ENCODE measurements around the gene TXNRD1.
"Not testable (repeated sequence)": the region's sequence is repeated elsewhere in the genome, so short reads cannot be mapped to it uniquely, and the experiment has no call there.

Gene TXNRD1

DNA sequence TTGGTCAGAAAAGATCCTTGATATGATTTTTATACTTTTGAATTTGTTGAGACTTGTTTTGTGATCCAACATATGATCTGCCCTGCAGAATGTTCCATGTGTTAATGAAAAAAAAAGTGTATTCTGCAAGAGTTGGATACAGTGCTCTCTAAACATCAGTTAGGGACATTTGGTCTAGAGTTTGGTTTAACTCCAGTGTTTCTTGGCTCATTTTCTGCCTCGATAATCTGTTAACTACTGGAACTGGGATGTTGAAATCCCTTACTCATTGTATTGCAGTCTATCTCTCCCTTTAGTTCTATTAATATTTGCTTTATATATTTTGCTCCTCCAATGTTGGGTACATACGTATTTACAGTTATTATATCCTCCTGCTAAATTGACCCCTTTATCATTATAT lies 18.3 kb upstream of the TXNRD1 start:
- peak; percentile 28 for DNase-seq

DNA sequence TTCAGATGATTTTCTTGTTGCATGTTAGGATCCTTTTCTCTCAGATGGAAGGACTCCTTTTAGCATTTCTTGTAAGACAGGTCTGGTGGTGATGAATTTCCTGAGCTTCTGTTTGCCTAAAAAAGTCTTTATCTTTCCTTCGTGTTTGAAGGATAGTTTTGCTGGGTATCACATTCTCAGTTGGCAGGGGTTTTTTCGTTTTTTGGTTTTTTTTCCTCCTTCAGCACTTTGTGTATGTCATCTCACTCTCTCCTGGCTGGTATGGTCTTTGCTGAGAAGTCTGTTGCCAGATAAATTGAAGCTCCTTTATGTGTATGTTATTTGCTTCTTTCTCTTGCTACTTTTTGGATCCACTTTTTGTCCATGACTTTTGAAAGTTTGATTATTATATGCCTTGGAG lies 15.6 kb upstream of the TXNRD1 start:
- DNase-seq = no peak

DNA sequence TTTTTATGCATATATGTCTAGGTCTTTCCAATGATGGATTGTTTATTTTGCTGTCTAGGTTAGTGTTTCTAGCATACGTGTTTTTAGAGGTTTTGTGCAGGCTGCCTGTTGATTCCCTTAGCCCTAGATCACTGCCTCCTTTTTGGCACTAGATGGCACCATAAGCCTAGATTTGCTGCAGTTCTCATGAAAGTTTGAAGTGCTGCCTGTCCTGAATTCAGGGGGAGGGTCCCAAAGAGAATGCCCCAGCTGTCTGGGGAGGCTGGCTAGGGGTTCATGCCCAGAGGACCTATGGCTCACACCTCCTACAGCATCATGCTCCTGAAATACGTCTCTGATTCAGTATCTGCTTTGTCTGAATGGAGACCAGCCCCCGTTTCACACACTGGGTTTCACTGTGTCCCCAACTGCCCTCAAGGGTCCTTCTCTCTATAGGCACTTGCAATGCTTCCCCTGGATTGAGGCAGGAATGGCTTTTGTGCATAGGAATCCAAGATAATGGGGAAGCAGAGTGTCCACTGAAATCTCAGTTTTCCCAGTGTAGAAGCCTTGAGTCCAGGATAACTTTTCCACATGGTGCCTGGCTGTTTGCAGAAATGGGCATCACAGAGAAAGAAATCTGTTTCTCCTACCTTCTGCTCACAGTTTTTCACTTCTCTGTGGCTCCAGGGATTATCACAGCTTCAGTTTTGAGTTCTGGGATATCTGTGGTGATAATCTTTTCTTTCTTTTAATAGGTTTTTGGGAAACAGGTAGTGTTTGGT lies 14.2 kb upstream of the TXNRD1 start:
- peak; percentile 65 for DNase-seq

DNA sequence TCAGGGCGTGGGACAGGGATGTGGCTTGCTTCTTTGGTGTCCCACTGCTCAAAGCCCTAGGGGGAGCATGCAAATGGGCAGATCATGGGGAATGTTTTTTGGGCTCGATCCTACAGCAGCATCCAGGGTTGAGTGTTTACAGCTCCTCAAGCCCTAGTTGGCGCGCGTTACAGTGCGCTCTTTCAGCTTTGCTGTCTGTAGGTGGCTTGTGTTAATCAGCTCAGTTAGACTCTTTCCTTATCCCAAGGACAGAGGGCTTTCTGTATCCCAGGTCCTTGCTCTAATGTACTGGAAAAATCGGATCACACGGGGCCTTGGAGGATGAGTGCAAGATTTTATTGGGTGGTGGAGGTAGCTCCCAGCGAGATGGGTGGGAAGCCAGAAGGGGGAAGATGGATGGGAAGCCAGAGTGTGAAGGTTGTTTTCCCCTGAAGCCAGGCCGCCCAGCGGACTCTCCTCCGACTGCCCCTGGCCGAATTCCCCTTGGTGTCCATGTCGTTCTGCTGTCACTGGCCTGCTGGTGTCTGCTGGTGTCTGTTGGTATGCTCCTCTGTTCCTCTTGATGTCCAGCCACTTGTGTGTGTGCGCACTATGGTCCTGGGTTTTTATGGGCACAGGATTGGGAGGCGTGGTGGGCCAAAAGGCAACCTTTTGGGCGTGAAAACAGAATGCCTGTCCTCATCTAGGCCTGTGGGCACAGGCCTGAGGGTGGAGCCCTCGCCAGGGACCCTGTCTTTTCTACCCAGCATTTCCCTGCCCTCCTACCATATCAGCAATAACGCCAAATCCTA lies 10.7 kb upstream of the TXNRD1 start:
- DNase-seq = no peak

DNA sequence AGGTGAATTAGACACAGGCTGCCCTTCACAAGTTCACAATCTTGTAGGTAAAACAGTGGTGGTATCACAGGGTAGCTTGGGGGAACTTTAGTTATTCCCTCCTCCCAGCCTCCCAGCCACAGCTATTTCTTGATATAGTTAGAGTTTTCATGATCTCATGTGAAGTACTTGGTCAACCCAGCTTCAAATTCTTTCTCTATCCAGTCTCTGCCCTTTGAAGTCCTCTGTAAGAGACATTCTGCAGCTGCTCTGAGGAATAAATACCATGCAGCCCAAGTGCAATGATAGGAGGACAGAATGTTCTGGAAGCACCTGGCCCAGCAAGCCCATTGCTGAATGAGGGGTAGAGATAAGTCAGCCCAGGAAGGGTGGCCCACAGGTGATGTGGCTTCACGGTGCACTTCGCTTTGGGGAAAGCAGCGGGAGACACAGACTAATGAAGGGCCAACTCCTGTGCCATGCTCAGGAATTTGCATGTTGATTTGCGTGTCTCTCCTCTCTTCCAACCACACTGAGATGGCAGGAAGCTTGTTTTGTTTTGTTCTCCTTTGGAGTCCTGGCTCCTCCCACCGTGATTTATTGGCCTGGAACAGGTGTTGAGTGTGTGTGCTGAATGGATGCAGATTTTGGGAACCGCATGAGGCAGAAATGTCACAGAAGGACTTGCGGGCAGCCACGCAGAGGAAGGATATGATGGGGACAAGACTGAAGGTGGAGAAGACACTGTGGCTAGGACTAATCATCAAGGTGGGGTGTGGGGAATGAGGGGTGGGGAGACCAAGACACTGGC lies 8.0 kb upstream of the TXNRD1 start:
- no peak for DNase-seq

DNA sequence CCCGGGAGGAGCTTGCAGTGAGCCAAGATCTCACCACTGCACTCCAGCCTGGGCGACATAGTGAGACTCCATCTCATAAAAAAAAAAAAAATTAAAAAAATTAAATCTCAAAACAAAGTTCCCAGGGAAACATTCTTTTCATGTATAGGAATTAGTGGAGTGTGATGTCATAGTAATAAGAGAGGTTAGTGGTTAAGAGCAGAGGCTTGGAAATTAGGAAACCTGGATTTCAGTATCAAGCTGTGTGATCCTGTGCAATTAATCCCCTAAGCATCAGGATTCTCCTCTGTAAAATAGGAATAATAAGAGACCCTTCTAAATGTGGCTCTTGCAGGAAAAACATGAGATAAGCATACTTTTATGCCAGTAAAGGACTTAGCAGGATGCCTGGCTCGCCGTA lies 3.1 kb upstream of the TXNRD1 start:
- DNase-seq = no peak

DNA sequence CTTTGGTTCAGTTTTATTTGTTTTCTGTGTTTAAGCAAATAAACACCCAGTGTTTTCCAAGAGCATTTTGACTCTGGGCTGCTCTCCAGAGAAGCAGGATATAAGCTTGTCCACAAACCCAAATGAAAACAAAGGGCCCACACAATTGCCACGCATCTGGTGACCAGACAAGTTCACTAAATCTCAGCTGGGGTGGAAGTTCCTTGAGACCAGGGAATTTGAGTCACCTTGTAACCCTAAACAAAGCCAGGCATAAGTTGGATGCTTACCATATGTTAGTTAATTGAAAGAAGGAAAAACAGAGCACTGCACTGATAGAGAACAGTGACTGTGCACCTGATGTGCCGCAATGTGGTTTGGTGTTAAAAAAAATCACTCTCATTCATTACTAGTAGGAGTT lies 1.6 kb upstream of the TXNRD1 start:
- peak; percentile 78 for DNase-seq

DNA sequence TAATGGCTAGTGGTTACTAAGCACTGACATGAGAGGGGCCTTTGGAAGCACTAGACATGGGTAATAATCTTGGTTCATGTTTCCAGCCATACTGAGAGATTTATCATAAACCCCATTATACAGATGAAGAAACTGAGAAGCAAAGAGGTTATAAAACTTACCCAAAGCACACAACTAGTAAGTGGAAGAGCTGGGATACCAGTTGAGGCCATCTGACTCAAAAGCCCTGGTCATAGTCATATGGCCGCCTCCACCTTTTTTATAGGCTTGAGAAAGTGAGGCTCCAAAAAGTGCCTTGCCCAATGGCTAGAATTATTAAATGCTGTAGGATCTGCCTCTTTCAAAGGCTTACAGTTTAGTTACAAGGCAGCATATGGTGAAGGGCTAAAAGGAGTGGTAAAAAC lies 944 bp downstream of the TXNRD1 start:
- DNase-seq = no peak

DNA sequence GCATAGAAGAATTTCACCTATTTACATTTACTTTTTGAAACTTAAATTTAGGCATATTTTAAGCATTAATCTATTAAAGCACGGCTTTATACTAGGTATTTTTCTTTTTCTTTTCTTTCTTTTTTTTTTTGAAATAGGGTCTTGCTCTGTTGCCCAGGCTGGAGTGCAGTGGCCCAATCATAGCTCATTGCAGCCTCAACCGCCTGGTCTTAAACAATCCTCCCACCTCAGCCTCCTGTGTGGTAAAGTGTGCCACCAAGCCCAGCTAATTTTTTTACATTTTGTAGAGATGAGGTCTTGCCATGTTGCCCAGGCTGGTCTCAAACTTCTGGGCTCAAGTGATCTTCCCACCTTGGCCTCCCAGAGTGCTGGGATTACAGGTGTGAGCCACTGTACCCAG lies 2.9 kb downstream of the TXNRD1 start:
- DNase-seq = not testable (repeated sequence)

DNA sequence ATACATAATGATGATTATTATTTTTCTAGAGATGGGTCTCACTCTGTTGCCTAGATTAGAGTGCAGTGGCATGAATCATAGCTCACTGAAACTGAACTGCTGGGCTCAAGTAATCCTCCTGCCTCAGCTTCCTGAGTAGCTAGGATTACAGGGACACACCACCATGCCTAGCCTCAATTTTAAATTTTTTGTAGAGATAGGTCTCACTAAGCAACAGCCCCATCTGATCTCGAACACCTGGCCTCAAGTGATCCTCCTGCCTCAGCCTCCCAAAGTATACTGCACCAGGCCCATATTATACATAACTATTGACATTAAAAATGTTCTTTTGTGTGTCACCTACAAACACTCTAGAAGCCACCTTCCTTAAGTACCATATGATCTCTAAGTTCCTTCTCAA lies 3.4 kb downstream of the TXNRD1 start:
- peak; percentile 36 for DNase-seq

DNA sequence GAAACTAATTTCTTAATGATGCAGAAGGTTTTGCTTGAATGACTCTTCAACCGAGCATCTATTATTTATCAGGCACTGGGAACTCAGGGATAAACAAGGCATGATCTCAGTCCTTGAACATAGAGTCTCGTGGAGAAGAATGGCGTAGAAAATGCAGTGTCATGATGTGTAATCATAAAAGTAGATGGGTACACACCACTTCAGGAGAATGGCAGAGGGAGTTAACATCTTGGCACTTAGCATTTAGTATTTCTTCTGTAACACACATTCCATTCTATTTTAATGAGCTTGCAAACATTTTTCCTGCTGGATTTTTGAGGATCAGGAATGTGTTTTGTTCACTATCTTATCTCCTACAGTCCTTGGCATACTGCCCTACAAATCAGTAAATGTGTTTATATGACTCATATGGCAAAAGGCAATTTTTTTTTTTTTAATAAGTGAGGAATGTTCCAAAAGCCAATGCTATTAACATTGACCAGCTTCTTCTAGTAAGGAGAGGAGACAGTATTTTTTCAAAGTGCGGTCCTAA lies 3.8 kb downstream of the TXNRD1 start:
- peak; percentile 97 for DNase-seq

DNA sequence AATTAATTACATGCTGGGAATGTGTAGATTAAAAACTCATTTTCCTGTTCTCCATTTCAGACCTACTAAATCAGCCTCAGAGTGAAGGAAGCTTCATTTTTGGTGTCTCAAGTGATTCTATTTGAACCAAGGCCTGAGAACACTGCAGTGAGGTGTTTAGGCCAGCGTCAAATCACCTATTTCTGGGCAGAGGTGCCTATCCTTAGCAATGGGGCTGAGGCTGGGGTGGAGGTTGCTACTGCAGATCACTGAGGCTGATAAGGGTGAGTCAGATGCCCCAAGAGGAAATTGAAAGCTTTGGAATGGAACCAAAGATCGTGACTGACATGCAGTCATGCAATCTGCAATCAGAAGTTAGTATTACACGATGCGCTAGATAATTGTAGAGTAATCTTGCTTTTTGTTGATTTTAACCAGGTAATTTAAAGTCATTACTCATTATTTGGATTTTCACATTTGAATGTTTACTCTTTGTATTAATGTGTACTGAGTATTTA lies 4.4 kb downstream of the TXNRD1 start:
- peak; percentile 87 for DNase-seq

DNA sequence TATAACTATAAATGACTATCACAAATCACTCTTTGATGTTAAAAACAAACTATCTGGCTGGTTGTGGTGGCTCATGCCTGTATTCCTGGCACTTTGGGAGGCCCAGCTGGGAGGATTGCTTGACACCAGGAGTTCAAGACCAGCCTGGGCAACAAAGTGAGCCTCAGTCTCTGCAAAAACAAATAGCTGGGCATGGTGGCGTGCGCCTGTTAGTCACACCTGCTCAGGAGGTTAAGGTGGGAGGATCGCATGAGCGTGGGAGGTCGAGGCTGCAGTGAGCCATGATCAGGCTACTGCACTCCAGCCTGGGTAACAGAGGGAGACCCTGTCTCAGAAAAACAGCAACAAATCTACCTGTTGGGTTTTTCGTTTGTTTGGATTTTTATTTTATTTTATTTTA lies 5.4 kb downstream of the TXNRD1 start:
- no peak for DNase-seq

DNA sequence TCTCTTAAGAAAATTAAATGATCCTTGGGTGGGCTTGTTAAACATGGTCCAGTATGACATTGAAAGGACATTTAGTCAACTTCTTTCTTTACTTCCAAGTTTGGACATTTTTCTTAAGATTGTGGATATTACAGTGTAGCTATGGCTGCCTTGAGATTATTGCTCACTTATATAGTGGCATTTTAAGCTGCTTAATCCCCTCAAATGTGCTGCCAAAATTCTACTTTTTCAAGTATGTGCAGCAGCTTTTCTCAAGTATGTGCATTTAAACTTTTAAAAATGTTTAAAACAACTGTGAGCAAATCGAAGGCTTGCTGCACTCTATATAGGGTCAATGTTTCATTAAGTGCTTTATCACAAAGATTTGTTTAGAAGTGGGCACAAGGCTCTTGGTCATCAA lies 7.4 kb downstream of the TXNRD1 start:
- no peak for DNase-seq

DNA sequence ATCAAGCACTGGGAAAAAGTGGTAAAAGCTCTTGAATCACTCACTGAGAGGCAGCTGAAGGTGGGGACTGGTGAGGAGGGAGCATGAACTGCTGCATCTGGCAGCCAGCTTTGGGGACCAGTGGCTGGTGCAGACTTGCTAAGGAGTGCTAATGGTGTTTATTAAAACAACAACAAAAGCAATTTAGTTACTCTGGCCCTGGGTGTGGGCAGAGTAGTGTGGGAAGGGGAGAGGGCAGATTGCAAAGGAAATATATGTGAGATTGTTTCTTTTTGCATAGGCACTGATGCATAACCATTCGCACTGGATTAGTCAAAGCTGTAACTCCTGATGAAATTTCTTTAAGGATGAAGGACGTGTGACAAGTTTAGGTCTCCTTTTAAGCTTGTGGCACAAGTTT lies 8.1 kb downstream of the TXNRD1 start:
- no peak for DNase-seq

DNA sequence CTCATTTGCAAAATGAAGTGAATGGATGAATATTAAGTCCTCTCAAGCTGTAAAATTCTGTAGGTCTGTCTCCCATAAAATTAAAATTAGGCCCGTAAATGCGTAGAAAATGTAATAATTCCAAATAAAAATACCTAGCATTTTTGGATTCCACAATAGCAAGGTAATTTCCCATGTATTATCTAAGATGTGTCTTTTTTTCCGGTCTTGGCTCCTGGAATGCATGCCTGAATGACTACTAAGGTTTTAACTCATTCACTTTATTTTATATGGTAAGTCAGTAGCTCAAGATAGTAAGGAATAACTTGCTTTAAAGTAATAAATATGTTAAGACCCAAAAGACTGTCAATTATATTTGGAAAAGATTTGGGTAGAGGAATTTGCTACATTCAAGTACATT lies 11.1 kb downstream of the TXNRD1 start:
- peak; percentile 62 for DNase-seq

DNA sequence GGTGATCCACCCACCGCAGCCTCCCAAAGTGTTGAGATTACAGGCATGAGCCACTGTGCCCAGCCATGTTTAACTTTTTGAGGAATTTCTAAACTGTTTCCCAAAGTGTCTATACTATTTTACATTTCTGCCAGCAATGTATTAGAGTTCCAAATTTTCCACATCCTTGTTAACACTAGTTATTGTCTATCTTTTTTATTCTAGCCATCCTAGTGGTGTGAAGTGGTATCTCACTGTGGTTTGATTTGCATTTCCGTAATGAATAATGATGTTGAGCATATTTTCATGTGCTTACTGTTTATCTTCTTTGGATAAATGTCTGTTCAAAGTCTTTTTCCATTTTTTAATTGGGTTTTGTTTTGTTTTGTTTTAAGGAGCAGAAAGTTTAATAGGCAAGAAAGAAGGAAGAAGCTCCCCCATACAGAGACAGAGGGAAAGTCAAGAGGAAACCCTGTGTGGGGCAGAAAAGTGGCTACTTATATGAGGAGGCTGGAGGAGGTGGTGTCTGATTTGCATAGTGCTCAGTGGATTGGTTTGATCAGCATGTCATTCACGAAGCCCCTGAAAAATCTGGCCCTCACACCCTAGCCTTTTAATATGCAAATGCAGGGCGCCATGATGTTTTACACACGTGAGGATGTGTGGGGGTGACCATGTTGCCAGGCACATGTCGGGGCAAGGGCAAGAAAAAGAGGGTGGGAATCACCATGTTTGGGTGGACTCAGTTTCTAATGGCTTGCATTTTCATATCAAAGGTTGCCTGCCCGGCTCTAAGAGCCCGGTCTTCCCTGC lies 14.9 kb downstream of the TXNRD1 start:
- DNase-seq = no peak

DNA sequence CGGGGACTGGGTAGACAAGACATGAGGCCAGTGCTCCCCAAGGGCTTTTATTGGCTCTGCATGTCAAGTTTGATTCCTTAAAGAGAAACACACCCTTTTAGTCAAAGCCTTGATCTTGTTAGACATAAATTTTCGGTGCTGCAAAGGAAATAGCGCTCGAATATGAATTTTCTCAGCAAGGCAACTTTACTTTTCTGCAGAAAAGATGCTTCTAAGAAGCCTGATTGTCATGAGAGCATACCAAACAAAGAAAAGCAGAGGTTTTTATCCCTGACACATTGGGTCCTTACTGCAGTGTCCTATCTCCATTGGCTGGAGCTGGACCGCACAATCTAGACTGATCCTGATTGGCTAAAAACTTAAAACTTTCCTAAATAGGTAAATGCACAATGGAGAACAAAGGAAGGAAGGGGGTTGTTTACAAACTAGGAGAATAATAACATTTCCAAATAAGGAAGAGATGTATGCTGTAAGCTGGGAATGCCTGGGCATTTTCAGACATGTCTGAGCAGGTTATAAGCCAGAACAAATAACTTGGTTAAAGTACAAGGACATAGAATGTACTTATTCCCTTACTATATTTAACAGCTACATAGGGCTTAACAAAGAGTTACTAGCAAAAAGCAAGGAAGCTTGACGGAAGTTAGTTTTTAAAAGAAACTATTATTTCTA lies 17.2 kb downstream of the TXNRD1 start:
- no peak for DNase-seq

DNA sequence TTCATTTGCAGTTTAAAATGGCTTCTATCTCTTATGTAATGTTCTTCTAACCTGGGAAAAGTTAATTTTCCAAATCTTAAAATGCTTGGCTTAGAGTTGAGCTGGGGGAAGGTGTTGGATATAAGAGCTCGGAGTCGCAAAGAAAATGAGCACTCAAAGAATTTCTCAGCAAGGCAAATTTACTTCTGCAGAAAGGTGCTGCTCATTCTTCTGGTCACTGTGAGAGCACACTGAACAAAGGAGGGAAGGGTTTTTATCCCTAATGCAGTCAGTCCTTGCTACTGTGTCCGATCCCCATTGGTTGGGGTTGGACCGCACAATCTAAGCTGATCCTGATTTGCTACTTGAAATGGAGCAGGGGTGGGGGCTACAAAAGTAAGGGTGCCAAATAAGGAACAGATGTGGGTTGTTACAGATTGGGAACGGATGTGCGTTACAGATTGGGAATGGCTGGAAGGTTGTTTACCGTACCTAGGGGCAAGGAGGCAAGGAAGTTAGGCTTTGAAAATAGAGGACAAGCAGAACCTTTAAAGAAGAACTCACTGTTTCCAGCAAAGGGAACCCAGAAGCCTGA lies 19.4 kb downstream of the TXNRD1 start:
- DNase-seq = no peak

DNA sequence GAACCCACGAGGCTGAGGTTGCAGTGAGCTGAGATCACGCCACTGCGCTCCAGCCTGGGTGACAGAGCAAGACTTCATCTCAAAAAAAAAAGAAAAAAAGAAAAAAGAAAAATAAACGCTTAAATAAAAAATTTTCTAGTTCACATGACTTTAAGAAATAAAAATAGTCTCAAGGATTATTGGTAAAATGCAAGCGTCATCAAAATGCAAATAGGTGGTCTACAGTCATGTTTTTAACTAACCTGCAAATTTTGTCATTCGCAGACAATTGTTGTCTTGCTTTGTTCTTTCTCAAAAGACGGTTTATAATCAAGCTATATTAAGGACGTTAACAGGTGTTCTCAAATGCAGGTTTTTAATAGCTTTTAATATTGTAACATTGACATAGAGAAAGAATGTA lies 22.4 kb downstream of the TXNRD1 start:
- no peak for DNase-seq

DNA sequence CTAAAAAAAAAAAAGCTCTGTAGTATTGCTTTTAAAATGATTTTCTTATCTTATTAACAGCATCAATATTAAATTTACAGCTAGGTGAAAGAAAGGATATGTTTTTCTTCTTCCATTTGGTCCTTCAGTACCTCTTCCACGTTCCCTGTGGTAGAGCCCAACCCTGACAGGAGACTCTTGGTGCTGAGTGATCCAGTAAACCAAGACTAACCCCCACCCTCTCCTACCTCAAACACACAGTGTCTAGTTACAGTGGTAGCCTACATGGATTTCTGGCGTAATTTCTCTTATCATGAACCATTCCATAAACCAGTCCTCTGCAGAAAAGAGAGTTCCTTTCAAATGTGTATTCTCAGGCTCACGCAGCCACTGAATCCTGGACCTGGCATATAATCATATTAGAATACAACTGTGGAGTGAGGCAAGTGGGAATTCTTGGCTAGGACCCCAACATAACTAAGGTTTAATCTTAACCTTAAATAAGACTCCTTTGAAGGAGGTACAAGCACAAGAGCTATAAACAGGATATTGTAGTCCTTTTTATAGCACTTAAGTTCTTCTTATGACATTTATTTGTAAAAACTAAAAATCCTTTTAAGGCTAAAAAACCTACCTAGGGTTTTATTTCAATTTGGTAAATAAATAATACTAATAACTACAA lies 27.1 kb downstream of the TXNRD1 start:
- no peak for DNase-seq
